A673 (cell line): ENCODE measurements around the gene SMOC1.

Source experiments
- EZH2 ChIP-seq: fragments of 200-600 bp; sonication (generic); IDR thresholded peaks from 2 replicates; pipeline ENCODE4 v1.6.1; 2017; ENCODE audit warnings: borderline replicate concordance, low read depth, mild to moderate bottlenecking, mixed read lengths, antibody characterized with exemption, low read length; ENCODE audit not compliant: poor library complexity, severe bottlenecking
- TF ChIP-seq, protein P1 (sequence below): fragments of 300-800, 200-600 bp; sonication (generic); conservative IDR thresholded peaks from 2 replicates; pipeline ENCODE4 v1.5.1; 2017; ENCODE audit warnings: low read depth, mild to moderate bottlenecking, antibody characterized with exemption, low read length, moderate library complexity, mixed read lengths

DNA sequence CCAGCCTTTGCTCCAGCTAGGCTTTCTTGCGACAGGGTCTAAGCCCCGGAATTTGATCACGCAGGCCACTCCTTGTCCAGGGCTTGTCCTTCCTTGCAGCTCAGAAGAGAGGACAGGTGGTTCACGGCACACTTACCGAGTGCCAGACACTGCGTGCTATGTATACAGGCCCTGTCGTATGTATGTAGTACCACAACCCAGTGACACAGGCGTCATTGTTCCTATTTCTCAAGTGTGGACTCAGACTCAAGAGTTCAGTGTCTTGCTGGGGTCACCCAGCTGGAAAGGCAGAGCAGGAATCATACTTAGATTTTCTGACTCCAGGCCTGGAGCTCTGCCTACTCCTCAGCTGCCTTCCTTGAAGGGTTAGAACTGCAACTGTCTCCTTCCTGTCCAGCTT is 153.9 kb downstream of the SMOC1 start:
- TF ChIP-seq, protein P1, sequence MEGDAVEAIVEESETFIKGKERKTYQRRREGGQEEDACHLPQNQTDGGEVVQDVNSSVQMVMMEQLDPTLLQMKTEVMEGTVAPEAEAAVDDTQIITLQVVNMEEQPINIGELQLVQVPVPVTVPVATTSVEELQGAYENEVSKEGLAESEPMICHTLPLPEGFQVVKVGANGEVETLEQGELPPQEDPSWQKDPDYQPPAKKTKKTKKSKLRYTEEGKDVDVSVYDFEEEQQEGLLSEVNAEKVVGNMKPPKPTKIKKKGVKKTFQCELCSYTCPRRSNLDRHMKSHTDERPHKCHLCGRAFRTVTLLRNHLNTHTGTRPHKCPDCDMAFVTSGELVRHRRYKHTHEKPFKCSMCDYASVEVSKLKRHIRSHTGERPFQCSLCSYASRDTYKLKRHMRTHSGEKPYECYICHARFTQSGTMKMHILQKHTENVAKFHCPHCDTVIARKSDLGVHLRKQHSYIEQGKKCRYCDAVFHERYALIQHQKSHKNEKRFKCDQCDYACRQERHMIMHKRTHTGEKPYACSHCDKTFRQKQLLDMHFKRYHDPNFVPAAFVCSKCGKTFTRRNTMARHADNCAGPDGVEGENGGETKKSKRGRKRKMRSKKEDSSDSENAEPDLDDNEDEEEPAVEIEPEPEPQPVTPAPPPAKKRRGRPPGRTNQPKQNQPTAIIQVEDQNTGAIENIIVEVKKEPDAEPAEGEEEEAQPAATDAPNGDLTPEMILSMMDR = no peak
- TF ChIP-seq EZH2 = no peak
